Measurements from ENCODE around the gene TMEM109.

Gene TMEM109

GRCh38 chr11:60872124-60872960, 41.6 kb upstream of the TMEM109 start:
- Histone ChIP-seq H3K9me3 (ENCODE audit: insufficient read depth, low read depth, low read length) (no peaks in the 10 kb centered on the region), H3K9ac (ENCODE audit: low read depth, low read length, poor library complexity, severe bottlenecking) (peak overlapping the region; percentile 49), H3K27me3 (ENCODE audit: insufficient read depth, low read length, poor library complexity, severe bottlenecking) (no peaks in the 10 kb centered on the region), H3F3A (ENCODE audit: low read depth) (no peaks in the 10 kb centered on the region), H3K79me2 (ENCODE audit: insufficient read depth, low read length) (no peaks in the 10 kb centered on the region), H3K36me3 (ENCODE audit: insufficient read depth, low read length) (no peaks in the 10 kb centered on the region), H3K4me1 (ENCODE audit: insufficient read depth, low read length, poor library complexity, severe bottlenecking) (peaks cover 70% of the 10 kb centered on the region), H3K9me2 (replicated peaks; ENCODE audit: low read depth, low read length) (no peaks in the 10 kb centered on the region), H3K4me3 (ENCODE audit: low read length, poor library complexity, severe bottlenecking) (peak overlapping the region; percentile 47), H4K20me1 (ENCODE audit: insufficient read depth, low read length, poor library complexity, severe bottlenecking) (no peaks in the 10 kb centered on the region), H3K4me2 (ENCODE audit: low read depth, low read length, poor library complexity, severe bottlenecking) (peak overlapping the region; percentile 66), H2AFZ (ENCODE audit: low read length) (no peak overlapping the region)
- TF ChIP-seq EZH2phosphoT487 (IDR thresholded peaks at IDR 0.05; ENCODE audit: borderline replicate concordance) = no peak
- no peak for TF ChIP-seq CTCF (conservative IDR thresholded peaks at IDR 0.05; ENCODE audit: low read length)

- Histone ChIP-seq H3K9me3 (ENCODE audit: insufficient read depth, low read depth, low read length) (no peaks in the 10 kb centered on the region), H3K27me3 (ENCODE audit: insufficient read depth, low read length, poor library complexity, severe bottlenecking) (no peaks in the 10 kb centered on the region), H3K4me1 (ENCODE audit: insufficient read depth, low read length, poor library complexity, severe bottlenecking) (peaks cover 68% of the 10 kb centered on the region), H3K9me2 (replicated peaks; ENCODE audit: low read depth, low read length) (no peaks in the 10 kb centered on the region), H4K20me1 (ENCODE audit: insufficient read depth, low read length, poor library complexity, severe bottlenecking) (no peaks in the 10 kb centered on the region), H3K9ac (ENCODE audit: low read depth, low read length, poor library complexity, severe bottlenecking) (peak overlapping the region; percentile 49), H3K4me3 (ENCODE audit: low read length, poor library complexity, severe bottlenecking) (no peak overlapping the region), H3F3A (ENCODE audit: low read depth) (no peaks in the 10 kb centered on the region), H3K36me3 (ENCODE audit: insufficient read depth, low read length) (no peaks in the 10 kb centered on the region), H3K4me2 (ENCODE audit: low read depth, low read length, poor library complexity, severe bottlenecking) (no peak overlapping the region), H2AFZ (ENCODE audit: low read length) (no peak overlapping the region), H3K79me2 (ENCODE audit: insufficient read depth, low read length) (no peaks in the 10 kb centered on the region)
- TF ChIP-seq EZH2phosphoT487 (IDR thresholded peaks at IDR 0.05; ENCODE audit: borderline replicate concordance) (no peak), CTCF (conservative IDR thresholded peaks at IDR 0.05; ENCODE audit: low read length) (no peak)
Measured at GRCh38 chr11:60872961-60873524, 40.9 kb upstream of the TMEM109 start.

GRCh38 chr11:60873533-60873932, 40.4 kb upstream of the TMEM109 start:
- Histone ChIP-seq H3K4me1 (ENCODE audit: insufficient read depth, low read length, poor library complexity, severe bottlenecking) (peaks cover 68% of the 10 kb centered on the region), H4K20me1 (ENCODE audit: insufficient read depth, low read length, poor library complexity, severe bottlenecking) (no peaks in the 10 kb centered on the region), H3K4me2 (ENCODE audit: low read depth, low read length, poor library complexity, severe bottlenecking) (no peak overlapping the region), H3K27me3 (ENCODE audit: insufficient read depth, low read length, poor library complexity, severe bottlenecking) (no peaks in the 10 kb centered on the region), H2AFZ (ENCODE audit: low read length) (no peak overlapping the region), H3F3A (ENCODE audit: low read depth) (no peaks in the 10 kb centered on the region), H3K9me3 (ENCODE audit: insufficient read depth, low read depth, low read length) (no peaks in the 10 kb centered on the region), H3K36me3 (ENCODE audit: insufficient read depth, low read length) (no peaks in the 10 kb centered on the region), H3K79me2 (ENCODE audit: insufficient read depth, low read length) (no peaks in the 10 kb centered on the region), H3K4me3 (ENCODE audit: low read length, poor library complexity, severe bottlenecking) (no peak overlapping the region), H3K9me2 (replicated peaks; ENCODE audit: low read depth, low read length) (no peaks in the 10 kb centered on the region), H3K9ac (ENCODE audit: low read depth, low read length, poor library complexity, severe bottlenecking) (no peak overlapping the region)
- TF ChIP-seq CTCF (conservative IDR thresholded peaks at IDR 0.05; ENCODE audit: low read length) (no peak), EZH2phosphoT487 (IDR thresholded peaks at IDR 0.05; ENCODE audit: borderline replicate concordance) (no peak)
